Psoas muscle (tissue), 8 donors: Measurements from ENCODE around the gene ZNF81. TPM values are rescaled to one million over a fixed set of nuclear protein-coding genes. Genes with fewer than 3 reads are reported as not detected.
"Not testable (repeated sequence)": the region's sequence is repeated elsewhere in the genome, so short reads cannot be mapped to it uniquely, and the experiment has no call there.

Experiments used
- ATAC-seq, 4 donors: fragments of 200-7000 bp; cut with Tn5 transposase; one replicate each; pipeline ENCODE4 v1.9.1; 2020; ENCODE audit warnings: moderate library complexity in 3 of 4, mild to moderate bottlenecking in 2 of 4
- DNase-seq, 2 donors: peaks; one replicate each; pipeline ENCODE4 v3.0.0-alpha.2; 2020
- H3K27ac ChIP-seq: fragments of 200-600 bp; one replicate; pipeline ENCODE4 v1.8.0; 2022
- H3K27me3 ChIP-seq, 3 donors: fragments of 200-600 bp in 1 of 3; one replicate each; pipeline versions ENCODE4 v1.6.1 to v1.8.0; 2013 to 2022; ENCODE audit warnings: low read length in 2 of 3, mild to moderate bottlenecking in 2 of 3, moderate library complexity in 1 of 3; ENCODE audit not compliant: insufficient read depth in 3 of 3
- H3K36me3 ChIP-seq, 2 donors: fragments of 200-600 bp in 1 of 2; one replicate each; pipeline versions ENCODE4 v1.6.1 to v1.8.0; 2013 to 2022; ENCODE audit warnings: low read depth in 1 of 2, mild to moderate bottlenecking in 1 of 2, moderate library complexity in 1 of 2; ENCODE audit not compliant: insufficient read depth in 1 of 2
- H3K4me1 ChIP-seq: fragments of 200-600 bp; one replicate; pipeline ENCODE4 v1.8.0; 2022
- H3K4me3 ChIP-seq: fragments of 200-600 bp; one replicate; pipeline ENCODE4 v1.8.0; 2022; ENCODE audit warnings: mild to moderate bottlenecking
- H3K9me3 ChIP-seq: fragments of 200-600 bp; one replicate; pipeline ENCODE4 v1.8.0; 2022
- CTCF ChIP-seq: fragments of 200-600 bp; IDR thresholded peaks from one replicate; pipeline ENCODE4 v1.8.0; 2022; ENCODE audit warnings: antibody characterized with exemption
- WGBS, 3 donors: extraction: QIAGEN DNeasy Blood & Tissue Kit; methylation state at CpG; one replicate each; pipeline versions ENCODE4 v1.1.6 to v1.1.7; 2013; 5-methylcytosine and 5-hydroxymethylcytosine counted together
- intact Hi-C, 2 donors: fragments of 100-400 bp; cut with DNase I; formaldehyde crosslinking; loops; one replicate each; pipeline versions ENCODE4 v1.11.0 to v1.14.2; 2022
- polyA plus RNA-seq, 3 donors: library from polyadenylated mRNA; stranded (reverse); fragments of 200-250 nt; gene quantifications; one replicate each; pipeline ENCODE4 v1.2.3, GENCODE V29; 2013
- total RNA-seq, 4 donors: library from RNA; stranded (reverse); fragmentation: NEBNext Ultra II Directional in 2 of 4; extraction: Animal tissue kit (Norgen Biotek cat#: 25700) in 2 of 4; gene quantifications; one replicate each; pipeline versions ENCODE4 v1.2.1 to v1.2.4, GENCODE V29; 2021 to 2023
- donor health status: healthy with polysubstance abuse.
- donor health status: DM: no; HTN: no; CAD: no; lungs with moderate emphysema.
- donor health status: Bipolar disorder and iron deficiency.
- donor health status: healthy.
- donor health status: DM: yes; HTN: yes; CAD: no.
- donor health status: DM: no; HTN: no; CAD: no.
- donor health status: DM: no; HTN: no; CAD: no.
- donor health status: DM: yes; HTN: yes; CAD: no.

The ZNF81 gene
- total and polyA plus RNA-seq, 7 donors, result 1.6 to 5.5 (median 3.3) TPM

GRCh38 chrX:47956016-47956415 is 119.3 kb downstream of the ZNF81 start:
- H3K27me3 ChIP-seq, result no peaks in the 10 kb centered on the region
- no peak for TF ChIP-seq CTCF
- H3K4me3 ChIP-seq, result no peak overlapping the region
- no peak for ATAC-seq
- intact Hi-C loops, result no loop called here
- no peaks in the 10 kb centered on the region for H3K36me3 ChIP-seq
- DNase-seq, result no peak
- H3K27ac ChIP-seq, result no peak overlapping the region
- H3K9me3 ChIP-seq, result peaks cover 13% of the 10 kb centered on the region
- 75 to 94% (median 88%) methylated on average over 13 of the region's 13 CpGs for WGBS, 3 donors
- H3K4me1 ChIP-seq, result no peaks in the 10 kb centered on the region

GRCh38 chrX:47958206-47958605 is 121.5 kb downstream of the ZNF81 start:
- DNase-seq, H3K27ac ChIP-seq, H3K9me3 ChIP-seq, H3K27me3 ChIP-seq, ATAC-seq, H3K4me1 ChIP-seq, H3K36me3 ChIP-seq, H3K4me3 ChIP-seq, intact Hi-C loops: not testable (repeated sequence)
- 47 to 55% (median 47%) methylated on average over 3 of the region's 4 CpGs for WGBS, 3 donors

- ATAC-seq (no peak), DNase-seq (no peak)
- H3K9me3 ChIP-seq, result no peaks in the 10 kb centered on the region
- H3K27me3 ChIP-seq, result no peaks in the 10 kb centered on the region
- H3K4me3 ChIP-seq, result no peak overlapping the region
- H3K36me3 ChIP-seq, result no peaks in the 10 kb centered on the region
- H3K27ac ChIP-seq, result no peak overlapping the region
- TF ChIP-seq CTCF, result no peak
- no peaks in the 10 kb centered on the region for H3K4me1 ChIP-seq
- 25 to 30% (median 30%) methylated on average over 4 of the region's 4 CpGs for WGBS, 3 donors
- intact Hi-C loops, result no loop called here
These were observed 122.2 kb downstream of the ZNF81 start for GRCh38 chrX:47958761-47959342.

GRCh38 chrX:47960406-47960805 is 123.7 kb downstream of the ZNF81 start:
- intact Hi-C loops, result no loop called here
- 56 to 89% (median 88%) methylated on average over 2 of the region's 2 CpGs for WGBS, 3 donors
- Histone ChIP-seq H3K4me1 (no peaks in the 10 kb centered on the region), H3K36me3 (no peaks in the 10 kb centered on the region), H3K27ac (no peak overlapping the region), H3K27me3 (no peaks in the 10 kb centered on the region), H3K9me3 (no peaks in the 10 kb centered on the region), H3K4me3 (no peak overlapping the region)
- DNase-seq (no peak), ATAC-seq (no peak)
- TF ChIP-seq CTCF, result no peak

GRCh38 chrX:47961830-47962229 is 125.1 kb downstream of the ZNF81 start:
- H3K9me3 ChIP-seq, ATAC-seq, H3K36me3 ChIP-seq, intact Hi-C loops, H3K4me3 ChIP-seq, DNase-seq, H3K27me3 ChIP-seq, H3K4me1 ChIP-seq, H3K27ac ChIP-seq: not testable (repeated sequence)
- 68 to 94% (median 72%) methylated on average over 5 to 6 of the region's 6 CpGs for WGBS, 3 donors

- intact Hi-C loops, H3K36me3 ChIP-seq, H3K4me3 ChIP-seq, ATAC-seq, H3K27ac ChIP-seq, H3K27me3 ChIP-seq, H3K9me3 ChIP-seq, DNase-seq, H3K4me1 ChIP-seq: not testable (repeated sequence)
- 89 to 92% (median 89%) methylated on average over 11 to 14 of the region's 14 CpGs for WGBS, 3 donors
These were observed 128.8 kb downstream of the ZNF81 start for GRCh38 chrX:47965526-47965925.

Other genes starting within 250 kb of the ZNF81 start
- 1 to 10 TPM in 3 of 4 donors, under 1 TPM in 1; 0.84 to 7.0 (median 2.6) TPM for gene SYN1, start 217.0 kb upstream of the ZNF81 start, total RNA-seq
- 1 to 10 TPM in 2 of 3 donors, under 1 TPM in 1; 0.80 to 2.4 (median 2.3) TPM for gene SYN1, start 217.0 kb upstream of the ZNF81 start, polyA plus RNA-seq
- gene CFP, start 207.0 kb upstream of the ZNF81 start, total RNA-seq, result 1 to 10 TPM in 3 of 4 donors, under 1 TPM in 1; 0.51 to 1.8 (median 1.6) TPM
- 1 to 10 TPM in 1 of 3 donors, under 1 TPM in 2; 0.86 to 1.6 (median 0.90) TPM for gene CFP, start 207.0 kb upstream of the ZNF81 start, polyA plus RNA-seq
- gene ELK1, start 186.3 kb upstream of the ZNF81 start, total RNA-seq, result 10 to 100 TPM; 30.7 to 55.7 (median 34.2) TPM
- gene ELK1, start 186.3 kb upstream of the ZNF81 start, polyA plus RNA-seq, result 10 to 100 TPM; 18.7 to 42.8 (median 33.3) TPM
- 10 to 100 TPM; 67.8 to 87.1 (median 80.4) TPM for gene UXT, start 177.7 kb upstream of the ZNF81 start, total RNA-seq
- gene UXT, start 177.7 kb upstream of the ZNF81 start, polyA plus RNA-seq, result 100 to 1,000 TPM; 124 to 172 (median 143) TPM
- 1 to 10 TPM; 1.2 to 3.3 (median 2.8) TPM for gene ZNF182, start 167.1 kb downstream of the ZNF81 start, total RNA-seq
- 1 to 10 TPM; 1.3 to 3.7 (median 1.6) TPM for gene ZNF182, start 167.1 kb downstream of the ZNF81 start, polyA plus RNA-seq
- not detected for gene SPACA5, start 170.1 kb downstream of the ZNF81 start, total RNA-seq
- gene SPACA5, start 170.1 kb downstream of the ZNF81 start, polyA plus RNA-seq, result under 1 TPM in 1 of 3 donors, not detected in 2; 0.09 TPM
- under 1 TPM; 0.34 to 0.99 (median 0.68) TPM for gene ZNF630, start 234.7 kb downstream of the ZNF81 start, total RNA-seq
- gene ZNF630, start 234.7 kb downstream of the ZNF81 start, polyA plus RNA-seq, result under 1 TPM; 0.26 to 0.38 (median 0.32) TPM